Measurements from ENCODE around the gene RASA1.

Gene RASA1

DNA sequence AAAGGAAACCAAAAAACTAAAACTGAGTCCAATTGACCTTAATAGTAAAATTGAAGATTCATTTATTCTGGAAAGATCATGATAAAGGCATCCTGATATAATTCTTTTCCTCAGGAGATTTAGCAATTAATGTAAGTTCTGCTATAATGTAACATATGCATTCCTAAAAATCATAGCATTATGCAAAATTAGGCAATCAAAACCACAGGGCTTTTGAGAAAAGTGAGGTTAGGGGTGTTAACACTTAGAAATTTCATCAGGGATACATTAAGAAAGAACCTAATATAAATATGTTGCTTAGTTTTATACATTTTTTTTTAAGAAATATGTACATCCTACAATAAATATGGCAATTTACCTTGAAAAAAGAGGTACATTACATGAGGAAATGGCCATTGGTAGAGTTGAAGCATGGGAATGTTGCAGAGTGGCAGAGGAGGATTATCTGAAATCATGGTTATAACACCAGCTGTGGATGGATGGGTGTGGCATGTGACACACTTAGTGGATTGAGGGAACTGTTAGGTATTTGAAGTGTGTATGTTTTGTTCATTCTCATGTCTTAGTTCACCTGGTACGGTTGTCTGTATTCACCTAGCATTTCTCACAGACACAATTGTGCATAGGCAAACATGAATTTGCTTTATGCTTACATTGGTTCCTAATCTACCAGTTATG is 94.0 kb downstream of the RASA1 start:
- DNase-seq = no peak

DNA sequence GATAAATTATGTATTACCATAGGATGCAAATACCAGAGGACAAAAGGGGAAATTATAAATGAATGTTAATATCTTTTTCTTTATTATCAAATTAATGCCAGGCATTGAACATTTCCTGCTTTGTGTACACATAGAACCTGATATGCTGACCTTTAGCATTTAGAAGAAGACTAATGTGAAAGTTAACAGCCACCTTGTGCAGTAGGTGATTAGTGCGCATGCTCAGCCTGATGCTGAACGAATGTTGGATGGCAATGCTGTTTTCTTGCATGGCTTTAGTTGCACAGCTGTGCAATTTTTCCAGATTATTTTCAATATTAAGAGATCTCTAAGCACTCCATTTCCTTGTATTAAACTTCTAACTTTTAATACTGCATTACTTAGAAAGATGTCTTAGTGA is 99.6 kb downstream of the RASA1 start:
- DNase-seq = no peak

- DNase-seq = no peak
Observed at GRCh38 chr5:87368601-87369000, 100.9 kb downstream of the RASA1 start.

DNA sequence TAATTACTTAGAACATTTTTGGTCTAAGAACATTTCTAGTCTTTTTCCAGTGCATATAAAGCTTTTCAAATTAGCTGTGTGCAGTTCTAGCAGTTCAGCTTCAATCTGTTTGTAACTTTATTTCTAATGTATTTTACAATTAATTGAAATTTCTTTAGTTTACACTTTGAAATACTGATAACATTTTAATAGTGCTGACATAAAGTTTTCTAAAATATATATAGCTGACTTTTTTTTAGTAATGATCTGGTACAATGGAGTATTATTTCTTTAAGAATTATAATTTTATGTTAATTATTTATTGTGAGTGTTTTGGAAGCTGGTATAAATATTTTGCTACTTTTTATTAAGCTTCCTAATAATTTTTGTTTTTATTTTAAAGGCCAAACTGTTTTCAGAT is 101.7 kb downstream of the RASA1 start:
- no peak for DNase-seq

DNA sequence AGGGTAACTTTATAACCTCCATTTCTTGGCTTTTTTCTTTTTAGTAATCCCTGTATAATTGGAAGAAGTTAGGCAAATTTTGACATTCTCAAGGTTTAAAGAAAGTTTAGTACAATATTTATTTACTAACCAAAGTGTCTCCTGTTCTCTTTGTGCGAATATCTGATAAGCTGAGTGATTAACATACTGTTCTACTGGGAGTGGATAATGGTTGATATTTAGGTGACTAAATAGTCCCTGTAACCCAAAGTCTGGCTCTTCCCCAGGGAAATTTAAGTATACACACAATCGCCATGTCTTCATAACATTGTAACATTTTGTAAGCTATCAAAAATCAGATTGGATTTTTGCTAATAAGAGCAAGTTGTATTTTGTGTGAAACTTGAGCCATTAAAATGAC is 105.0 kb downstream of the RASA1 start:
- no peak for DNase-seq

DNA sequence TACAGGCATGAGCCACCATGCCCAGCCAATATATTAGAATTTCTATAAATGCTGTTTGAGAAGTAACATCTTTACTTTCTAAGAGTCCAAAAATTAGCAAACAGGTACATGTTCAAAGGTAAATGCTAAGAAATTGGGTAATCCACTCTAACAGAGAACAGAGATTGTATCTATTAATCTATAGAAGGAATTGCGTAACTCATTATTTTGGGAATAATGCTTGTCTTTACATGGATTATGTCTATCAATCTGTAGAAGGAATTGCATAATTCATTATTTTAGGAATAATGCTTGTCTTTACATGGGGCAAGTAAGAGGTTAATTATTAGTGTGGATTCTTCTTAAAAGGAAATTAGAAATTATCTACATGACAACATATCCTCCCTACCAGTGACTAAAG is 114.5 kb downstream of the RASA1 start:
- DNase-seq = no peak

GRCh38 chr5:87383216-87383615 is 115.5 kb downstream of the RASA1 start:
- no peak for DNase-seq

DNA sequence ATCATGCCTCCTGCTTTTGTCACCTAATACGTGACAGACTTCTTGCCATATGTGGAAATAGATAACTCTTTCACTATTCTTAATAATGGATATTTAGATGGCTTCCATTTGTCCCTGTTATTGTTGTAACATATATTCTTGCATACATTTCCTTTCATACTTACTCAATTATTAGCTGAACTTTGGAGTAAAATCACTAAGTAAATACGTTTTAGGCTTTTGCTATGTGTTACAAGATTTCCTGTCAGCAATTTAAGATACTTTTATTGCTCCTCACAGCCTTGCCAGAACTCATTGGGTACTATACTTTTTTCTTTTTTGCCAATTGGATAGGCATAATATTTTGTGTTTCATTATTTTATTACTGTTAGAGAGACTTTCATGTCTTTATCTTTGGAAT is 118.1 kb downstream of the RASA1 start:
- DNase-seq = no peak

DNA sequence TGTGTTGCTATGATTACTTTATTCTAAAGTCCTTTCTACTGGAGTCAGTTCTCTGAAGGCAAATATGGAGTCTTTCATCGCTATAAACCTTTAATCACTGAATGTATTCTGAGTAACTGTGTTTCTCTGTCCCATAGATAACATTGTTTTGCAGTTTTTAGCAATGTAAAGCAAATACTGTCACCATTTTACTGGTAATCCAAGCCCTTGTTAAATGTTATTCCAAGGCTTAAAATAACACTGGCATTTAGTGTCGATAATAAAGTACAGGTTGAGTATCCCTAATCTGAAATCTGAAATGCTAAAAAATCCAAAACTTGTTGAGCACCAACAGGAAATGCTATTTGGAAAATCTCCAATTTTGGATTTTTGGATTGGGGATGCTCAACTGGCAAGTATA is 120.4 kb downstream of the RASA1 start:
- DNase-seq = no peak

- DNase-seq = no peak
Observed at GRCh38 chr5:87389296-87390034, 121.8 kb downstream of the RASA1 start.

- no peak for DNase-seq
Observed at GRCh38 chr5:87390075-87390474, 122.4 kb downstream of the RASA1 start.

- no peak for DNase-seq
Observed at GRCh38 chr5:87390576-87391199, 123.0 kb downstream of the RASA1 start.

DNA sequence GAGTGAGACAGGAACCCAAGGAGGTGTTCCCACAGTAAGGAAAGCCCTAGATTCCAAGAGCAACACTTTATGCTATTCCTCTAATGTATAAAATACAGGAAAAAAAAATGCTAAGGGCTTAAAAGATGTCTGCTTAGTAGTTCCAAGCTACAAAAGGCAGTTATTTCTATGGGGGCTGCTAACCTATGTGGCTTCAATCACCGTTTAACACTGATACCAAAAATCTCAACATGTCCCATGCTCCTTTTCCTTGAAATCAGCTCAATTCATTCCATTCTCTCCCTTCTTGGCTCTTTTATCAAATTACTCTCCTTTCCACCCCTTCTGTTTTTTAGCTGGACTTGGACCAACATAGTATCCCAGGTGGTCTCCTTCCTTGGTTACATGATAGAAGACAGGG is 124.5 kb downstream of the RASA1 start:
- DNase-seq = no peak

DNA sequence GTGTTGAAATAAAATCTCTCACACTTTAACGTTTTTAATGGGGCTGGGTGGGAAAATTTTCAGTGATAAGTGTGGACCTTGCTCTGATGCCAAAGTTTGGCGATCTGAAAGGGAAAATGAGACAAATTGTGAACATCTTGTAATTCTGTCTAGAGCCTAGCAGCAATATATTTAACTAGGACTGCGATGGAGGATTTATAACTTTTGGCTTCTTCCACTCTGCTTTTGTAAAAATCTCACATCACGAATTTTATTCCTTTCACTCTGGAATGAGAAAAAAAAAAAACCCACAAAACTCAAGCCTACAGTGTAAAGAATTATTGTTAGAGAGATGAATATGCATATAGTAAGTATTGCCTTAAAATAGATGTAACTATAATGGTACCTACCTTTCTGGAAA is 125.1 kb downstream of the RASA1 start:
- DNase-seq = no peak

GRCh38 chr5:87393331-87393730 is 125.6 kb downstream of the RASA1 start:
- no peak for DNase-seq

- no peak for DNase-seq
Observed at GRCh38 chr5:87394411-87395165, 126.9 kb downstream of the RASA1 start.

DNA sequence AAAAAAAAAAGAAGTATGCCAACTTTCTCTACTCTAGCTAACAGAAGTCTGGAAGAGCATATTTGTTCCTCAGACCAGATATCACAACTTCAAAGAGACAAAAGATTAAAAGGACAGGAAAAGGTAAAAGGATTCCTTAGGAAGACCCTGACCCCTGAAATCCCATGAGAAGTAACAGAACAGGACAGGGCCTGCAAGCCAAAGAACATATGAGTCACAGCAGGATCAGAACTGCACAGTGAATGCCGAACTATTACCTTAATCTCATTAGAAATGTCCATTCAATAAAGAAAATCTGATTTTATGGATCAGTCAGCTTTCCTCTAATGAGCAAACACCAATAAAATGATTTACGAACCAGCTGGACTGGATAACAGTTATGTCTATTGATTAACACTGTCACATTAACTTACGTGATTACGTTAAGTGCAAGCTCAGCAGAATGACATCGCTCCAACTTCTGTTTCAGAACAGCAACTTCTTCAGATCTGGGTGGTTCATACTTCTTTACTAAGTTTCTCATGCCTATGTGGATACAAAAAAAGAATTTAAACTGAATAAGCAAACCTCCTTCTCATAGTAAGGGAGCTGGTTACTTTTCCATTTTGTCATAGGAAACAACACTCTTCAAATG is 131.4 kb downstream of the RASA1 start:
- no peak for DNase-seq

DNA sequence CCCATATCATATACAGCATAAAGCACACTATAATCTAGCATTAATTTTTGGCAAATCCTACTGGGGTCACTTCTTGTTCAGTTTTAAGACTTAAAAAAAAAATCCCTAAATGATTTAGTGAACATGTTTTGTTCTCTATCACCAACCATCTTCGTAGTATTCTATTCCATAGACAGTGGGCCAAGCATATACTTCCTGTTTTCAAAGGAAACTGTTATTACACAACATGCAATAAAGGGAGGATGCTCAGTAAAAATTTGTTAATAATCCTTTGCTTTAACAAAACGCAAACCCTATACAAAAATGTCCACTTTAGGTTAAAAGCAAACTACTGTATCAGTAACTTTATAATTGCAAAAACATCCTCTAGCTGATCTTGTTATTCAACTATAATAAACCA is 132.0 kb downstream of the RASA1 start:
- no peak for DNase-seq

GRCh38 chr5:87400305-87400899 is 132.7 kb downstream of the RASA1 start:
- DNase-seq = peak in 1 of 5 donors; percentile 34

DNA sequence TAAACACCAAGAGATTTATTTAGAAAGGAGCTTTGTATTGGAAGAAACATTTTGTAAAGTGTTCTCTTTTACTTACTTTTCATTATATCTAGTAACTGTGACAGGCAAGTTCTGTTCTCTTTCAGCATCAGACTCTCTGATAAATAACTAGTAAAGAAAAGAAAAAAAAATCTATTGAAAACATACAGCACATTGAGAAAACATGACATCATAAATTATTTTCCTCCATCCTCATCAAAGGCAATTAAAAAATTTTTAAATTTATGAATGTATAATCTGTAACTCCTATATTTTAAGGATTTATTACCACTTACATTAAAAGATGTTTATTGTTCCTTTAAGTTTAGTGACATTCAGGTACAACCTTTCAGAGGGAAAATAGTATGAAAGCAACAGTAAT is 133.9 kb downstream of the RASA1 start:
- no peak for DNase-seq

DNA sequence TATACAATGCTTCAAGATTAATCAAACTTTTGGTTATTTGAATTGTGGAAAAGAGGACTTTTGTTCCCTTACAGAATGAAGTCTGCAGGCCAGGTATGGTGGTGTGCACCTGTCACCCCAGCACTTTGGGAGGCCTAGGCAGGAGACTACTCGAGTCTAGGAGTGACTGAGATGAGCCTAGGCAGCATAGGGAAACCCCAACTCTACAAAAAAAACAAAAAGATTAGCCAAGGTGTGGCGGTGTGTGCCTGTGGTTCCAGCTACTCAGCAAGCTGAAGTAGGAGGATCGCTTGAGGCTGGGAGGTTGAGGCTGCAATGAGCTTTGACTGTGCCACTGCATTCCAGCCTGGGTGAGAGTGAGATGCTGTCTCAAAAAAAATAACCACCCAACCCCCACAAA is 135.7 kb downstream of the RASA1 start:
- DNase-seq = no peak

DNA sequence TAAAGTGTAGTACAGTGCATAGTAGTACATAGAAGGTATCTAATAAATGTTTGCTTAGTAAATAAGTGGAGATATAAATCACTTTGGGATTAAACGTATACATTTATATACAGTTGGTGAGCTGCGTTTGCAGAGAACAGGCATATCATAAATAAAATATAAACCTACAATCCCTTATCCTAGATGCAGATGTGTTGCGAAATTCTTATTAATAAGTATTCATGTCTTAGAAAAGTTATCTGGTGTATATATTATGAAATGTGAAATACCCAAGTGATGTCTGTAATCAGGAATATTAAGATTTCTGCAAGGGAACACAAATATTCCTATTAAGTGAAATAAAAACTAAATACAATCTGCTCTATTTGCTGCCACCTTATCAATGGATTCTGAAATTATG is 136.2 kb downstream of the RASA1 start:
- DNase-seq = no peak

DNA sequence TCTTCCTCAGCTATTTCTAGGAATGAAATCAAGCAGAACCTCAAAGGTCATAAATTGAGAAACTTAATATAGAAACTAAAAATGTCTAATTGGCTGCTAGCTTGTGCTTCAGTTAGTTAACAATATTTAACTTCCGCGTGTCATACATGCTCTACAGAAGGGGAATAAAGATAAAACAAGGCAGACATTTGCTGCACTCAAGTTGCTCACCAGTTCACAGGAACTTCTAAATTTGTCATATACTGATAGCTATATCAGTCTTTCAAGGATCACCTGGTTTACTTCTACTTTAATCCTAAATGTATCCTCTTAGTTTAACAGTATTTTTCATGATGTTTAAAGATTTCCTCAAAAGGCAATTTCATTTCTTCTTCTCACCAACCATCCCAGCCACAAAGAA is 136.7 kb downstream of the RASA1 start:
- no peak for DNase-seq

All from T-helper 1 cell (primary cell).